ENCODE results near the gene SLC8A1.

SLC8A1 gene

GRCh38 chr2:40210968-40211353, 240.9 kb downstream of the SLC8A1 start:
- intact Hi-C loops (cut with micrococcal nuclease): no loop called here
- Mint-ChIP-seq H3K27me3 (no peaks in the 10 kb centered on the region), H3K4me3 (no peak overlapping the region), H3K27ac (no peak overlapping the region), H3K36me3 (ENCODE audit: low read depth) (no peaks in the 10 kb centered on the region), H3K4me1 (ENCODE audit: low read depth) (no peaks in the 10 kb centered on the region), H3K9me3 (no peaks in the 10 kb centered on the region)

GRCh38 chr2:40210344-40210967, 241.4 kb downstream of the SLC8A1 start:
- intact Hi-C loops (cut with micrococcal nuclease): no loop called here
- H3K4me1 Mint-ChIP-seq (ENCODE audit: low read depth): no peaks in the 10 kb centered on the region

GRCh38 chr2:40209761-40210160, 242.1 kb downstream of the SLC8A1 start:
- intact Hi-C loops (cut with micrococcal nuclease): no loop called here
- Mint-ChIP-seq H3K27ac (no peak overlapping the region), H3K9me3 (peaks cover 9% of the 10 kb centered on the region), H3K4me1 (ENCODE audit: low read depth) (no peaks in the 10 kb centered on the region), H3K36me3 (ENCODE audit: low read depth) (peaks cover 6% of the 10 kb centered on the region), H3K4me3 (no peak overlapping the region), H3K27me3 (no peaks in the 10 kb centered on the region)

More at GRCh38 chr2:40210344-40210967, 241.4 kb downstream of the SLC8A1 start:
- Mint-ChIP-seq H3K27ac (no peak overlapping the region), H3K4me3 (no peak overlapping the region), H3K27me3 (no peaks in the 10 kb centered on the region), H3K36me3 (ENCODE audit: low read depth) (peaks cover 2% of the 10 kb centered on the region), H3K9me3 (peaks cover 4% of the 10 kb centered on the region)

GRCh38 chr2:40208463-40208862, 243.4 kb downstream of the SLC8A1 start:
- Mint-ChIP-seq H3K9me3 (peaks cover 9% of the 10 kb centered on the region), H3K27me3 (no peaks in the 10 kb centered on the region), H3K4me3 (no peak overlapping the region), H3K36me3 (ENCODE audit: low read depth) (peaks cover 6% of the 10 kb centered on the region), H3K27ac (no peak overlapping the region), H3K4me1 (ENCODE audit: low read depth) (no peaks in the 10 kb centered on the region)
- intact Hi-C loops (cut with micrococcal nuclease): no loop called here

GRCh38 chr2:40204268-40204667, 247.6 kb downstream of the SLC8A1 start:
- intact Hi-C loops (cut with micrococcal nuclease): no loop called here
- Mint-ChIP-seq H3K27ac (no peak overlapping the region), H3K36me3 (ENCODE audit: low read depth) (peaks cover 6% of the 10 kb centered on the region), H3K4me3 (no peak overlapping the region), H3K27me3 (no peaks in the 10 kb centered on the region), H3K4me1 (ENCODE audit: low read depth) (no peaks in the 10 kb centered on the region), H3K9me3 (peaks cover 9% of the 10 kb centered on the region)

GRCh38 chr2:40202798-40203400, 249.0 kb downstream of the SLC8A1 start:
- H3K4me3 Mint-ChIP-seq: no peak overlapping the region
- intact Hi-C loops (cut with micrococcal nuclease): no loop called here
- no peaks in the 10 kb centered on the region for H3K27me3 Mint-ChIP-seq
- H3K4me1 Mint-ChIP-seq (ENCODE audit: low read depth): no peaks in the 10 kb centered on the region
- H3K36me3 Mint-ChIP-seq (ENCODE audit: low read depth): peaks cover 6% of the 10 kb centered on the region
- no peak overlapping the region for H3K27ac Mint-ChIP-seq
- H3K9me3 Mint-ChIP-seq: peaks cover 9% of the 10 kb centered on the region

- peaks cover 6% of the 10 kb centered on the region for H3K36me3 Mint-ChIP-seq (ENCODE audit: low read depth)
- peaks cover 9% of the 10 kb centered on the region for H3K9me3 Mint-ChIP-seq
- H3K27me3 Mint-ChIP-seq: no peaks in the 10 kb centered on the region
- no peaks in the 10 kb centered on the region for H3K4me1 Mint-ChIP-seq (ENCODE audit: low read depth)
- H3K4me3 Mint-ChIP-seq: no peak overlapping the region
- intact Hi-C loops (cut with micrococcal nuclease): no loop called here
- no peak overlapping the region for H3K27ac Mint-ChIP-seq
Measured at GRCh38 chr2:40201425-40201824, 250.5 kb downstream of the SLC8A1 start.

GRCh38 chr2:40200366-40200915, 251.4 kb downstream of the SLC8A1 start:
- H3K27me3 Mint-ChIP-seq: no peaks in the 10 kb centered on the region
- H3K36me3 Mint-ChIP-seq (ENCODE audit: low read depth): peaks cover 4% of the 10 kb centered on the region
- peaks cover 6% of the 10 kb centered on the region for H3K4me1 Mint-ChIP-seq (ENCODE audit: low read depth)
- H3K9me3 Mint-ChIP-seq: peaks cover 5% of the 10 kb centered on the region
- H3K27ac Mint-ChIP-seq: no peak overlapping the region
- intact Hi-C loops (cut with micrococcal nuclease): no loop called here
- no peak overlapping the region for H3K4me3 Mint-ChIP-seq

GRCh38 chr2:40199771-40200170, 252.1 kb downstream of the SLC8A1 start:
- Mint-ChIP-seq H3K9me3 (no peaks in the 10 kb centered on the region), H3K36me3 (ENCODE audit: low read depth) (no peaks in the 10 kb centered on the region), H3K4me1 (ENCODE audit: low read depth) (peaks cover 6% of the 10 kb centered on the region), H3K4me3 (no peak overlapping the region), H3K27me3 (no peaks in the 10 kb centered on the region), H3K27ac (no peak overlapping the region)
- intact Hi-C loops (cut with micrococcal nuclease): no loop called here

GRCh38 chr2:40197121-40197520, 254.8 kb downstream of the SLC8A1 start:
- H3K27me3 Mint-ChIP-seq: no peaks in the 10 kb centered on the region
- peaks cover 6% of the 10 kb centered on the region for H3K36me3 Mint-ChIP-seq (ENCODE audit: low read depth)
- no peak overlapping the region for H3K4me3 Mint-ChIP-seq
- intact Hi-C loops (cut with micrococcal nuclease): no loop called here
- no peak overlapping the region for H3K27ac Mint-ChIP-seq
- no peaks in the 10 kb centered on the region for H3K9me3 Mint-ChIP-seq
- H3K4me1 Mint-ChIP-seq (ENCODE audit: low read depth): peaks cover 11% of the 10 kb centered on the region

GRCh38 chr2:40193670-40194026, 258.2 kb downstream of the SLC8A1 start:
- no peaks in the 10 kb centered on the region for H3K27me3 Mint-ChIP-seq
- H3K27ac Mint-ChIP-seq: no peak overlapping the region
- no peaks in the 10 kb centered on the region for H3K9me3 Mint-ChIP-seq
- H3K4me3 Mint-ChIP-seq: no peak overlapping the region
- peaks cover 6% of the 10 kb centered on the region for H3K36me3 Mint-ChIP-seq (ENCODE audit: low read depth)
- intact Hi-C loops (cut with micrococcal nuclease): no loop called here
- H3K4me1 Mint-ChIP-seq (ENCODE audit: low read depth): peaks cover 11% of the 10 kb centered on the region

- H3K4me1 Mint-ChIP-seq (ENCODE audit: low read depth): peaks cover 11% of the 10 kb centered on the region
- no peaks in the 10 kb centered on the region for H3K9me3 Mint-ChIP-seq
- no peak overlapping the region for H3K27ac Mint-ChIP-seq
- no peak overlapping the region for H3K4me3 Mint-ChIP-seq
- intact Hi-C loops (cut with micrococcal nuclease): no loop called here
- no peaks in the 10 kb centered on the region for H3K27me3 Mint-ChIP-seq
- H3K36me3 Mint-ChIP-seq (ENCODE audit: low read depth): peaks cover 6% of the 10 kb centered on the region
Measured at GRCh38 chr2:40192864-40193669, 258.8 kb downstream of the SLC8A1 start.

GRCh38 chr2:40190457-40190856, 261.4 kb downstream of the SLC8A1 start:
- Mint-ChIP-seq H3K36me3 (ENCODE audit: low read depth) (peaks cover 6% of the 10 kb centered on the region), H3K27me3 (no peaks in the 10 kb centered on the region), H3K27ac (no peak overlapping the region), H3K4me1 (ENCODE audit: low read depth) (peaks cover 5% of the 10 kb centered on the region), H3K4me3 (no peak overlapping the region), H3K9me3 (no peaks in the 10 kb centered on the region)
- intact Hi-C loops (cut with micrococcal nuclease): no loop called here

GRCh38 chr2:40189881-40190280, 262.0 kb downstream of the SLC8A1 start:
- Mint-ChIP-seq H3K4me1 (ENCODE audit: low read depth) (peaks cover 5% of the 10 kb centered on the region), H3K4me3 (no peak overlapping the region), H3K27me3 (no peaks in the 10 kb centered on the region), H3K36me3 (ENCODE audit: low read depth) (peaks cover 6% of the 10 kb centered on the region), H3K9me3 (no peaks in the 10 kb centered on the region), H3K27ac (no peak overlapping the region)
- intact Hi-C loops (cut with micrococcal nuclease): no loop called here
